Measurements from ENCODE around the gene POMGNT1. TPM values are rescaled to one million over a fixed set of nuclear protein-coding genes. Genes with fewer than 3 reads are reported as not detected.

Gene POMGNT1
- total and polyA plus RNA-seq, 2 of the 8 experiments (the other 6 are each of a cell fraction or from before 2014, with no cell fraction given), result 28.0 to 40.3 TPM

DNA sequence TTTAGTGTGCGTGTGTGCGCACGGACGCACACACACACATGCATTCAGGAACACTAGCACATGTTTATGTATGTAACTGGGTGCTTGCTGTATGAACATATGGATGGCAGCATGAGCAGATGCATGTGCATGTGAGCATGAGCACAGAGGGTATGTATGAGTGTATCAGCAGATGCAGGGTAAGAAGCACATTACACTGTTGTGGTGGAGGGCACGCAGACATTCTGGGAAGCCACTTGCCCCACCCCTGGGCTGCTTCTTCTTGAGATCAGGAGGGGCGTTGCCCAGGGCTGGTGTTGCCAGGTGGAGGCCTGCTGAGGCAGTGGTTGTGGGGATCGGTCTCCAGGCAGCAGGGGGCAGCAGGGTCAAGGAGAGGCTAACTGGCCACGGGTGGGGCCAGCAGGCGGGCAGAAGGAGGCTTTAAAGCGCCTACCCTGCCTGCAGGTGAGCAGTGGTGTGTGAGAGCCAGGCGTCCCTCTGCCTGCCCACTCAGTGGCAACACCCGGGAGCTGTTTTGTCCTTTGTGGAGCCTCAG is 18.1 kb downstream of the POMGNT1 start:
- no peak overlapping the region for H3K23ac ChIP-seq (ENCODE audit: insufficient read length)
- peaks cover 0 to 3% of the 10 kb centered on the region in 2 experiments for H4K20me1 ChIP-seq (replicated peaks in 1 of 2; ENCODE audit: control insufficient read depth in 1 of 2, insufficient read depth in 2 of 2, low read length in 2 of 2)
- no peak overlapping the region for H4K5ac ChIP-seq (ENCODE audit: insufficient read length, low read depth, low read length)
- H3K79me2 ChIP-seq (ENCODE audit: control insufficient read depth in 1 of 2, insufficient read depth in 2 of 2, low read length in 2 of 2), result no peaks in the 10 kb centered on the region
- DNase-seq (ENCODE audit: low read depth in 1 of 2, low spot score in 2 of 2) (peak; percentile 66 to 76), FAIRE-seq (no peak)
- POLR2A ChIA-PET (ENCODE audit: partially characterized antibody), result interaction anchor here (1.4 to 2.7 kb wide), 3 partner anchors 46 to 143 kb away, joined by 4 to 9 read pairs (median 6); partner anchors contain the start of gene PIK3R3
- no peak overlapping the region for H3K56ac ChIP-seq (replicated peaks; ENCODE audit: insufficient read length, low read depth, low read length)
- no peaks in the 10 kb centered on the region for H3K9me3 ChIP-seq (ENCODE audit: insufficient read depth in 2 of 2, low read depth in 1 of 2, low read length in 1 of 2)
- H3K23me2 ChIP-seq (ENCODE audit: low read depth, low read length), result peaks cover 2% of the 10 kb centered on the region; the same call in 1 of the 2 replicates
- no peak overlapping the region for H3K4me3 ChIP-seq (ENCODE audit: extremely low read depth in 1 of 4, insufficient read depth in 2 of 4, low read depth in 3 of 4, low read length in 4 of 4)
- H3K79me1 ChIP-seq (ENCODE audit: low read depth, low read length), result no peaks in the 10 kb centered on the region
- H3K27ac ChIP-seq (ENCODE audit: low read depth, low read length), result no peak overlapping the region
- H2BK20ac ChIP-seq (ENCODE audit: low read length), result peak overlapping the region; percentile 86; the same call in 1 of the 2 replicates
- no peak overlapping the region for H2BK5ac ChIP-seq (ENCODE audit: low read depth, low read length)
- no peak overlapping the region for H4K8ac ChIP-seq (ENCODE audit: extremely low read depth, insufficient read depth, low read length)
- H2BK120ac ChIP-seq (replicated peaks; ENCODE audit: low read depth, low read length), result no peak overlapping the region
- CTCF ChIA-PET (ENCODE audit: partially characterized antibody), result interaction anchor here (0.8 to 7.3 kb wide), 19 partner anchors 9 to 168 kb away, joined by 3 to 128 read pairs (median 5); partner anchors contain the start of gene PIK3R3
- no peak overlapping the region for H4K91ac ChIP-seq (replicated peaks; ENCODE audit: insufficient read length, low read length)
- H2AK5ac ChIP-seq (ENCODE audit: low read depth, low read length), result no peak overlapping the region
- H3K4me1 ChIP-seq (replicated peaks in 1 of 4; ENCODE audit: control insufficient read depth in 3 of 4, insufficient read depth in 4 of 4, low read length in 3 of 4), result peaks cover 0 to 9% (median 4%) of the 10 kb centered on the region in 4 experiments; a peak in 5 of 7 replicates
- 0 out of 4 replicates have a peak overlapping the region, but pooled peaks of 1 of the 2 experiments have one; percentile 6 for H3K4me2 ChIP-seq (ENCODE audit: insufficient read depth in 1 of 2, low read depth in 2 of 2, low read length in 2 of 2)
- no peaks in the 10 kb centered on the region; a peak in 1 of 7 replicates for H3K27me3 ChIP-seq (replicated peaks in 1 of 4; ENCODE audit: control insufficient read depth in 3 of 4, extremely low read depth in 1 of 4, insufficient read depth in 3 of 4, low read length in 3 of 4)
- no peak overlapping the region for H2AFZ ChIP-seq (ENCODE audit: low read length)
- no peaks in the 10 kb centered on the region for H3K36me3 ChIP-seq (ENCODE audit: control insufficient read depth in 2 of 4, insufficient read depth in 4 of 4, low read length in 3 of 4)
- 62% methylated on average over 12 of the region's 12 CpGs; no CpG with 5 or more reads in 1 of the 2 experiments for WGBS, 2 experiments (ENCODE audit: extremely low coverage in 1 of 2, insufficient coverage in 1 of 2, insufficient read length in 1 of 2, insufficient replicate concordance in 2 of 2, low coverage in 1 of 2, low lambda C conversion rate in 2 of 2, missing lambda C conversion rate in 1 of 2)
- H2BK15ac ChIP-seq (ENCODE audit: low read length), result 0 out of 2 replicates have a peak overlapping the region, but pooled peaks have one; percentile 2
- no peak overlapping the region for H3K14ac ChIP-seq (ENCODE audit: insufficient read length)
- peak overlapping the region; percentile 62; the same call in 1 of the 2 replicates for H2BK12ac ChIP-seq (ENCODE audit: low read depth, low read length)
- H3K4ac ChIP-seq (replicated peaks; ENCODE audit: insufficient read length, low read depth, low read length), result peak overlapping the region; percentile 44
- TF ChIP-seq, protein P1, sequence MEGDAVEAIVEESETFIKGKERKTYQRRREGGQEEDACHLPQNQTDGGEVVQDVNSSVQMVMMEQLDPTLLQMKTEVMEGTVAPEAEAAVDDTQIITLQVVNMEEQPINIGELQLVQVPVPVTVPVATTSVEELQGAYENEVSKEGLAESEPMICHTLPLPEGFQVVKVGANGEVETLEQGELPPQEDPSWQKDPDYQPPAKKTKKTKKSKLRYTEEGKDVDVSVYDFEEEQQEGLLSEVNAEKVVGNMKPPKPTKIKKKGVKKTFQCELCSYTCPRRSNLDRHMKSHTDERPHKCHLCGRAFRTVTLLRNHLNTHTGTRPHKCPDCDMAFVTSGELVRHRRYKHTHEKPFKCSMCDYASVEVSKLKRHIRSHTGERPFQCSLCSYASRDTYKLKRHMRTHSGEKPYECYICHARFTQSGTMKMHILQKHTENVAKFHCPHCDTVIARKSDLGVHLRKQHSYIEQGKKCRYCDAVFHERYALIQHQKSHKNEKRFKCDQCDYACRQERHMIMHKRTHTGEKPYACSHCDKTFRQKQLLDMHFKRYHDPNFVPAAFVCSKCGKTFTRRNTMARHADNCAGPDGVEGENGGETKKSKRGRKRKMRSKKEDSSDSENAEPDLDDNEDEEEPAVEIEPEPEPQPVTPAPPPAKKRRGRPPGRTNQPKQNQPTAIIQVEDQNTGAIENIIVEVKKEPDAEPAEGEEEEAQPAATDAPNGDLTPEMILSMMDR (IDR thresholded peaks at IDR 0.05; ENCODE audit: control extremely low read depth in 1 of 3, insufficient read depth in 1 of 3, low read depth in 1 of 3, low read length in 3 of 3), result peak; percentile 44 to 61 (median 49)
- TF ChIP-seq CREB1 (IDR thresholded peaks at IDR 0.05) (no peak), CTBP2 (IDR thresholded peaks at IDR 0.05; ENCODE audit: borderline replicate concordance, insufficient read depth, insufficient read length, low read length) (no peak), RAD21 (IDR thresholded peaks at IDR 0.05 in 1 of 2, conservative IDR thresholded peaks at IDR 0.05 in 1 of 2; ENCODE audit: low read depth in 2 of 2, low read length in 2 of 2) (peak; percentile 54 to 66), RXRA (IDR thresholded peaks at IDR 0.05; ENCODE audit: insufficient read depth, low read depth, low read length) (peak; percentile 65)
- H3K18ac ChIP-seq (ENCODE audit: extremely low read depth, low read length), result no peak overlapping the region; the same call in 1 of the 2 replicates
- H3K9ac ChIP-seq (replicated peaks in 1 of 4; ENCODE audit: extremely low read depth in 1 of 4, low read depth in 3 of 4, low read length in 3 of 4), result no peak overlapping the region
